ENCODE measurements around the gene DNASE1. TPM values are rescaled to one million over a fixed set of nuclear protein-coding genes. Genes with fewer than 3 reads are reported as not detected.
A peak's percentile ranks its signal among the peaks of the same experiment; 100 is the strongest.

DNASE1 gene
- total RNA-seq, 1 donor from 2014 or later: 16.2 TPM

DNA sequence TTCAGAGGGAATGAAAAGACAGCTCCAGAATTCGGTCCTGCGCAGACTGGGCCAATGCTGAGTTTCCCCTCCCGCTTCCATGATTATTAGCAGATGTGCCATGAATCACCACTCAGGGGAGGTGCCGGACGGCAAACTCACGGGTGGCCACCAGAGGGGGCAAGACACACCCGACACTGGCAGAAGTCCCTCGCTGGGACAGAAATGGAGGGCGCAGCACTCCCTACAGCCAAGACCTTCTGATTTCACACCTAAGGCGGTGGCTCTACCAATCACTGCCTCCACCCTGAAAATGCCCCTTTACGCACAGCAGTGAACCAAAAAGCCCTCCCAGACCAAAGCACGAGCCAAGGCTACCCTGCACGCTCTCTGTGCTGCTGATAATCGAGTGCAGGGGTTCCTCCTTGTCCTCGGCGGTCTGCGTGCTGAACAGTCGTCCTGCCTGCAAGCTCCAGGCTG, 36.0 kb downstream of the DNASE1 start:
- peak overlapping the region; percentile 14 for H3K27ac Mint-ChIP-seq (ENCODE audit: unreplicated experiment)
- peak overlapping the region; percentile 70 for H3K4me3 Mint-ChIP-seq (ENCODE audit: unreplicated experiment)
- Histone ChIP-seq H3K9me3 (ENCODE audit: insufficient read depth, low read depth, low read length) (no peaks in the 10 kb centered on the region), H3K4me1 (ENCODE audit: insufficient read depth, low read length) (peaks cover 9% of the 10 kb centered on the region), H3K36me3 (ENCODE audit: insufficient read depth, low read length) (peaks cover 18% of the 10 kb centered on the region), H4K20me1 (ENCODE audit: insufficient read depth, low read length) (peaks cover 20% of the 10 kb centered on the region), H3K4me2 (ENCODE audit: low read length) (peak overlapping the region; percentile 78), H3K79me2 (ENCODE audit: insufficient read depth, low read length) (peaks cover 7% of the 10 kb centered on the region), H3K27me3 (ENCODE audit: insufficient read depth, low read length) (no peaks in the 10 kb centered on the region), H3K4me3 (ENCODE audit: insufficient read depth, low read depth, low read length) (no peak overlapping the region), H2AFZ (ENCODE audit: low read depth, low read length) (peak overlapping the region; percentile 85), H3K9ac (ENCODE audit: low read length) (peak overlapping the region; percentile 22), H3K27ac (ENCODE audit: low read depth, low read length) (no peak overlapping the region)
- TF ChIP-seq EZH2 (IDR thresholded peaks at IDR 0.05; ENCODE audit: insufficient read depth, low read length): no peak
- TF ChIP-seq, protein P1, sequence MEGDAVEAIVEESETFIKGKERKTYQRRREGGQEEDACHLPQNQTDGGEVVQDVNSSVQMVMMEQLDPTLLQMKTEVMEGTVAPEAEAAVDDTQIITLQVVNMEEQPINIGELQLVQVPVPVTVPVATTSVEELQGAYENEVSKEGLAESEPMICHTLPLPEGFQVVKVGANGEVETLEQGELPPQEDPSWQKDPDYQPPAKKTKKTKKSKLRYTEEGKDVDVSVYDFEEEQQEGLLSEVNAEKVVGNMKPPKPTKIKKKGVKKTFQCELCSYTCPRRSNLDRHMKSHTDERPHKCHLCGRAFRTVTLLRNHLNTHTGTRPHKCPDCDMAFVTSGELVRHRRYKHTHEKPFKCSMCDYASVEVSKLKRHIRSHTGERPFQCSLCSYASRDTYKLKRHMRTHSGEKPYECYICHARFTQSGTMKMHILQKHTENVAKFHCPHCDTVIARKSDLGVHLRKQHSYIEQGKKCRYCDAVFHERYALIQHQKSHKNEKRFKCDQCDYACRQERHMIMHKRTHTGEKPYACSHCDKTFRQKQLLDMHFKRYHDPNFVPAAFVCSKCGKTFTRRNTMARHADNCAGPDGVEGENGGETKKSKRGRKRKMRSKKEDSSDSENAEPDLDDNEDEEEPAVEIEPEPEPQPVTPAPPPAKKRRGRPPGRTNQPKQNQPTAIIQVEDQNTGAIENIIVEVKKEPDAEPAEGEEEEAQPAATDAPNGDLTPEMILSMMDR (IDR thresholded peaks at IDR 0.05; ENCODE audit: insufficient read depth, low read depth, low read length): peak; percentile 96
- H3K9me3 Mint-ChIP-seq (ENCODE audit: unreplicated experiment): no peaks in the 10 kb centered on the region
- H3K4me1 Mint-ChIP-seq (ENCODE audit: low read depth, unreplicated experiment): peaks cover 9% of the 10 kb centered on the region
- peak; percentile 80 for DNase-seq (ENCODE audit: low read depth)
- peaks cover 21% of the 10 kb centered on the region for H3K36me3 Mint-ChIP-seq (ENCODE audit: low read depth, unreplicated experiment)
- H3K27me3 Mint-ChIP-seq (ENCODE audit: low read depth, unreplicated experiment): no peaks in the 10 kb centered on the region
- peak; percentile 73 for FAIRE-seq

DNA sequence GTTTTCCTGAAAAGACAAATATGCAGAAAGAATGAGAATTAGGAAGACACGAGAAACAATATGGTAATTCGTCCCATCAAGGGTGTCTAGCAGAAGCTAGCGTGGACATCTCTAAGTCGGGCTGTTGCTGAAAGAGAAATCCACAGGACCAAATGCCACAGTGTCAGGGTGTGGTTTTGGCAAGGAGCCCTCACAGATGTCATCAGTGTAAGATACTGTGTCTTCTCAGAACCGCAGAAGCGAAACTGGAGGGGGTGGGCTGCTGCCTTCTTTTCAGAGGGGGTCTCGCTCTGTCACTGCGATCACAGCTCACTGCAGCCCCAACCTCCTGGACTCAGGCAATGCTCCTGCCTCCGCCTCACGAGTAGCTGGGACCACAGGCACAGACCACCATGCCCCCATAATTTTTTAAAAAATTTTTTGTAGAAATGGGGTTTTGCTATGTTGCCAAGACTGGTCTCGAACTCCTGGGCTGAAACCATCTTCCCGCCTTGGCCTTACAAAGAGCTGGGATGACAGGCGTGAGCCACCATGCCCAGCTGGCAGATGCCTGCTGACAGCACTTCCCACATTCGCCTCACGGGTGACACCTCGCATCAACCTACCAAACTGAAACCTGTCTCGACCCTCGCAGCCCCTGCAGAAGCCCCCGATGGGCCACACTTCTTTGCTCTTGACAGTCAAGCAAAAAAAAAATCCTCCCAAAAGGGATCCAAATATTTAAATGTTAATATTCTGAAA, 36.7 kb downstream of the DNASE1 start:
- H3K9ac ChIP-seq (ENCODE audit: low read length): no peak overlapping the region
- DNase-seq (ENCODE audit: low read depth): no peak
- no peaks in the 10 kb centered on the region for H3K9me3 Mint-ChIP-seq (ENCODE audit: unreplicated experiment)
- no peak overlapping the region for H3K27ac ChIP-seq (ENCODE audit: low read depth, low read length)
- H3K36me3 Mint-ChIP-seq (ENCODE audit: low read depth, unreplicated experiment): peaks cover 19% of the 10 kb centered on the region
- no peaks in the 10 kb centered on the region for H3K27me3 Mint-ChIP-seq (ENCODE audit: low read depth, unreplicated experiment)
- peaks cover 13% of the 10 kb centered on the region for H3K36me3 ChIP-seq (ENCODE audit: insufficient read depth, low read length)
- H3K4me3 ChIP-seq (ENCODE audit: insufficient read depth, low read depth, low read length): no peak overlapping the region
- TF ChIP-seq, protein P1 (IDR thresholded peaks at IDR 0.05; ENCODE audit: insufficient read depth, low read depth, low read length): no peak
- TF ChIP-seq EZH2 (IDR thresholded peaks at IDR 0.05; ENCODE audit: insufficient read depth, low read length): no peak
- no peak overlapping the region for H3K27ac Mint-ChIP-seq (ENCODE audit: unreplicated experiment)
- H2AFZ ChIP-seq (ENCODE audit: low read depth, low read length): peak overlapping the region; percentile 85
- peak overlapping the region; percentile 70 for H3K4me3 Mint-ChIP-seq (ENCODE audit: unreplicated experiment)
- H3K79me2 ChIP-seq (ENCODE audit: insufficient read depth, low read length): peaks cover 14% of the 10 kb centered on the region
- peaks cover 9% of the 10 kb centered on the region for H3K4me1 ChIP-seq (ENCODE audit: insufficient read depth, low read length)
- no peaks in the 10 kb centered on the region for H3K9me3 ChIP-seq (ENCODE audit: insufficient read depth, low read depth, low read length)
- H3K4me1 Mint-ChIP-seq (ENCODE audit: low read depth, unreplicated experiment): peaks cover 12% of the 10 kb centered on the region
- H3K27me3 ChIP-seq (ENCODE audit: insufficient read depth, low read length): no peaks in the 10 kb centered on the region
- no peak for FAIRE-seq
- H4K20me1 ChIP-seq (ENCODE audit: insufficient read depth, low read length): peaks cover 23% of the 10 kb centered on the region
- peak overlapping the region; percentile 78 for H3K4me2 ChIP-seq (ENCODE audit: low read length)

DNA sequence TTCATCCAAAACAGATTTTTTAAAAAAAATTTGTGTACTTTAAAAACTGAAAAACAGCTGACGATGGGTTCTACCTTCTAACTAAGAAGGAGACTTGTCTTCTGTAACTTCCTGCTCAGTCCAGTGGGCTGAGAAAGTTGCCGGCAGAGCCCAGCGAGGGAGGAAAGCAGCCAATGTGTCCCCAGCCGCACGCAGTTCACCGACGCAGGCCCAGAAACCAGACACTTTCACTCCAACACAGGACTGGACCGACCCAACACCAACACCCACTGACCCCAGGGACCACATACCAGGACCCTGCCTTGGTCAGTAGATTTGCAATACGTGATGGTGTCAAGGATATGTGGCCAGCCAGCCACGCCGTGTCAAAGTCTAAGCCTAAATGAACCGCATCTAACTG, 37.3 kb downstream of the DNASE1 start:
- FAIRE-seq: no peak
- Mint-ChIP-seq H3K36me3 (ENCODE audit: low read depth, unreplicated experiment) (peaks cover 21% of the 10 kb centered on the region), H3K27me3 (ENCODE audit: low read depth, unreplicated experiment) (no peaks in the 10 kb centered on the region), H3K4me3 (ENCODE audit: unreplicated experiment) (no peak overlapping the region), H3K9me3 (ENCODE audit: unreplicated experiment) (no peaks in the 10 kb centered on the region), H3K27ac (ENCODE audit: unreplicated experiment) (peak overlapping the region; percentile 18), H3K4me1 (ENCODE audit: low read depth, unreplicated experiment) (peaks cover 12% of the 10 kb centered on the region)
- no peak overlapping the region for H2AFZ ChIP-seq (ENCODE audit: low read depth, low read length)
- peaks cover 29% of the 10 kb centered on the region for H4K20me1 ChIP-seq (ENCODE audit: insufficient read depth, low read length)
- no peak for DNase-seq (ENCODE audit: low read depth)
- peaks cover 9% of the 10 kb centered on the region for H3K4me1 ChIP-seq (ENCODE audit: insufficient read depth, low read length)
- TF ChIP-seq, protein P1 (IDR thresholded peaks at IDR 0.05; ENCODE audit: insufficient read depth, low read depth, low read length): no peak
- TF ChIP-seq EZH2 (IDR thresholded peaks at IDR 0.05; ENCODE audit: insufficient read depth, low read length): no peak
- no peak overlapping the region for H3K27ac ChIP-seq (ENCODE audit: low read depth, low read length)
- H3K36me3 ChIP-seq (ENCODE audit: insufficient read depth, low read length): peaks cover 13% of the 10 kb centered on the region
- no peak overlapping the region for H3K9ac ChIP-seq (ENCODE audit: low read length)
- no peaks in the 10 kb centered on the region for H3K27me3 ChIP-seq (ENCODE audit: insufficient read depth, low read length)
- peaks cover 20% of the 10 kb centered on the region for H3K79me2 ChIP-seq (ENCODE audit: insufficient read depth, low read length)
- no peak overlapping the region for H3K4me2 ChIP-seq (ENCODE audit: low read length)
- H3K4me3 ChIP-seq (ENCODE audit: insufficient read depth, low read depth, low read length): no peak overlapping the region
- no peaks in the 10 kb centered on the region for H3K9me3 ChIP-seq (ENCODE audit: insufficient read depth, low read depth, low read length)
